Left ventricle myocardium superior (tissue), 1 donor: ENCODE measurements around the gene RUNDC1. TPM values are rescaled to one million over a fixed set of nuclear protein-coding genes. Genes with fewer than 3 reads are reported as not detected.

Experiments used
- ATAC-seq: fragments of 200-7000 bp; cut with Tn5 transposase; one replicate; pipeline ENCODE4 v1.9.1; 2020; ENCODE audit warnings: mild to moderate bottlenecking, moderate library complexity
- DNase-seq: peaks from one replicate; pipeline ENCODE4 v3.0.0-alpha.2; 2020
- intact Hi-C: fragments of 100-400 bp; cut with micrococcal nuclease; formaldehyde crosslinking; loops from one replicate; pipeline ENCODE4 v1.11.0; 2022
- total RNA-seq: library from RNA; stranded (reverse); fragmentation: NEBNext Ultra II Directional; extraction: Animal tissue kit (Norgen Biotek cat#: 25700); gene quantifications from one replicate; pipeline ENCODE4 v1.2.1, GENCODE V29; 2021
- donor health status: DM: no; HTN: yes; CAD: no; lungs with severe emphysema.

RUNDC1 gene
- total RNA-seq, 1 donor from 2014 or later, result 12.7 TPM

DNA sequence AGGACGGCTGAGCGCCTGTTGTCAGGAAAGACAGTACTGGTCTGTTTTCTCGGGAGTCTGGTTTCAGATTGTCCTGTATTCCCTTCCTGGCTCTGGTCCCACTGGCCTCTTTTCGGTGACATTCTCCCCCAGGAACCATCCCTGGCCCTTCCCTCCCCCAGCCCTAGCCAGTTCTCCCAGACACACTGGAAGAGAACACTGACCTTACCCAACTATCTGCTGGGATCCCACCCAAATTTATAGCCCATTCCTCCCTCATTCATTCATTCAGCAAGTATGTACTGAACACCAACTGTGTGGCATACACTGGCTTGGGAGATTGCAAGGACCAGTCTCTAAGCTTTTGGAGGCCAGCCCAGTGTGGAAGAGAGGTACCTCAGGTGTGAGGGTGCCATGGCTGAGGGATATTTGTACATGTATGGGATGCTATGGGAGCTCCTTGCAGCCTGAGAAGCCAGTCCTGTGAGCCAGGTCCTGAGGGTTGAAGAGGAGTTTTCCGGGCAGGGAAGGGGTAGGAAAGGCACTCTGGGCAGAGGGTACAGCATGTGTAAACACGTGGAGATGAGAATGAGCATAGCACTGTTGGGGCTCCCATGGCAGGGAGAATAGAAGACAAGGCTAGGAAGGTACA lies 49.9 kb downstream of the RUNDC1 start:
- ATAC-seq, result peak; percentile 14
- no peak for DNase-seq
- intact Hi-C loops, result no loop called here

DNA sequence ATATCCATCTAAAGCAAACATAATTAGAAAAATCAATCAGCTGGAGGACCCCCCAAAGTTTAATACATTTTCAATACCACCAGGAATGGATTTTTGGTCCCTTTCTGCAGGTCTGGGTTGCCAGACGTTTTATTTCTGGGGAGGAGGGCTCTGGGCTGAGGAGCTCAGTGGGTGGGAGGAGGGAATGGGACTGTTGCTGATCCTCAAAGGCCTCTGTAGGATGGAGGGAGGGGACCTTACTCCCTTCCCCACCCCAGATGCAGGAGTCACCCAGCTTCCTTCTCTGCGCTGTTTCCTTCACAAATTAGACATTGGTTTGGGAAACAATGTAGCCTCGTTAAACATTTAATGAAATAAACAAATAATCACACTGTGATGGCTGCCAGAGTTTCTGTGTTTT lies 51.3 kb downstream of the RUNDC1 start:
- no peak for DNase-seq

DNA sequence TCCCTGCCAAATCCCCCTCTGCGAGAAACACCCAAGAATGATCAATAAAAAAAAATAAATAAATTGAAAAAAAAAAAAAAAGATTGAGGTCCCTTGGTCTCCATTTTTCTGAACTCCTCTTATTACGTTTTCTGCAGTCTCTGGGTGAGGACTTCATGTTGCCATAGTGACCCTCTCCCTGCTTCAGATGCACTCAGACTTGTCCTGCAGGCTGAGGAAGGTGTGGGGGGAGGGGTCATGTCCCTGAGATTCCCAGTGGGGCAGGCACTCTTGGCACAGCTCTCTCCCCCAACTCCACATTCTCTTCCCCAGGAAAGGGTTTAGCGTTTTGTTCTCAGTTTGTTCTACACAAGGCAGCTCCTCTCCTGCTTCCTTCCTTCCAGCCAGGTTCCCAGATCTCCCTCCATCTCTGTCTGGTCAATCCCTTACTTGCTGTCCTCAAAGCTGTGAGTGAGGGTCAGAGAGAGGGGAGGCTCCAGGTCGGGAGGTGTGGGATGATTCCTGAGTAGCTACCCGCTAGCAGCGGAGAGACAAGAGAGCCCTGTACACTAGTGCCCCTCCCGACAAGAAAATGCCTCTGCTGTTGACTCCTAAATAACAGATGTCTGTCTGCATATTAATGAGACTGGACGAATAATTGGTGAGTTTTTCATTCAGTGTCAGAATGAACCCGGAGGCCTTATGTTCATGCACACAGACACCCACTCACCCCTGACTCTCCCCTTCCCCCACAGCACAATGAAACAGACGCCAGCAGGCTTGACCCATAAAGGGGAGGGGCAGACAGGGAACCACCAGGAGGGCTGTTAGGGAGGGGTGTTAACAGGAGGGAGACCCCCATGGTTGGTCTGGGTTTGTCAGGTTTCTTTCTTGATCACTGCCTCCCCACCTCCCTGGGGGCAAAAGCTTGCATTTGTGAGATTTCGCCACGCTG lies 53.9 kb downstream of the RUNDC1 start:
- ATAC-seq (no peak), DNase-seq (no peak)
- intact Hi-C loops, result no loop called here

More for the DNA sequence above, 51.3 kb downstream of the RUNDC1 start:
- intact Hi-C loops, result no loop called here
- ATAC-seq, result no peak

DNA sequence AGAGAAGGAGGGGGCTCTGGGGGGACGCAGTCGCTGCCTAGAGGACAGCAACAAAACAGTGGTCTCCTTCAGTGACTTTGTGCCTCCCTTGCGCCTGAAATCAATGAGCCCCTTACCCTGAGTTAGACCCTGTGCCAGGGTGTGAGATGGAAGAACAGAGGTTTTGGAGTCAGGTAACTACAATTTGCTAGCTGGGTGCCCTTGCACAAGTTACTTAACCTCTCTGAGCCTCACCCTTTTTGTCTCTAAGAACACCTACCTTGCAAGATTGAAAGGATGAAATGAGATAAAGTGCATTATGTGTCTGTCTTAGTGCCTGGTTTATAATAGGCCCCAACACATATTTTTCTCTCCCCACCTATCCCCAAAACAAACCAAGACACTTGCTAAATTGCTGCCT lies 54.5 kb downstream of the RUNDC1 start:
- DNase-seq (no peak), ATAC-seq (no peak)
- intact Hi-C loops, result no loop called here

DNA sequence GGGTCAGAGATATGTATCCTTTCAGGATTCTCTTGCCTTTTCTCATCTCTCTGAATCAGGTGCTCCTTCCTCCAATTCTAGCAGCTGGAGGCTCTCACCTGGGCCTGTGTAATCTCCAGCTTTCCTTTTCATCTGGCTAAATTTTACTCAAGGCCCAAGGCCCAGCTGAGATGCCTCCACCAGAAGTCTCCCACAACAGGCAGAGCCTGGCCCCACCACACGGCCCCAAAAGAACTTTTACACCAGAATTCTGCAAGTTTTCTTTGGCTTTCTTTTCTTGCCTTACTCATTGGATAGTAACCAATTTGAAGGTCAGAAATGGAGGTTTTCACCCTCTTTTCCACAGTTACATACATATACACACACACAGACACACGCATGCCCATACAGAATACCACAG lies 59.3 kb downstream of the RUNDC1 start:
- no peak for DNase-seq
- ATAC-seq, result no peak
- intact Hi-C loops, result no loop called here

DNA sequence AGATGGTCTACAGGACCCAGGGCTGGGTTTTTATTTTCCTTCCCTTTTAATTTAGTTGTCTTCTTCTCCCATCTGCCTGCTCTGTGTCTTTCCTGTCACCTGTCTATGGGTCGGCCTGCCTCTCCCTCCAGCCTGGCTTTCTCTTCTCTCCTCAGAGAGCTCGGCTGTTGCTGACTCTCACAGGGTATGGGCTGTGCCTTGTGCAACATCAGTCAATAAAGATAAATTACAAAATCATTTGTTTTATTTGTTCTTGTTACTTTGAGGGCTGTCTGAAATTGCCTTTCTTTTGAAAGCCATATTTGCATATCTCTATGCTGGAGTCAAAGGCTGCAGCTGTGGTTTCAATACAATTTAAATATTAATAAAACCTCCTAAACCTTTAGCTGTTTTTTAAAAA lies 60.3 kb downstream of the RUNDC1 start:
- intact Hi-C loops, result no loop called here
- ATAC-seq, result no peak
- DNase-seq, result no peak

DNA sequence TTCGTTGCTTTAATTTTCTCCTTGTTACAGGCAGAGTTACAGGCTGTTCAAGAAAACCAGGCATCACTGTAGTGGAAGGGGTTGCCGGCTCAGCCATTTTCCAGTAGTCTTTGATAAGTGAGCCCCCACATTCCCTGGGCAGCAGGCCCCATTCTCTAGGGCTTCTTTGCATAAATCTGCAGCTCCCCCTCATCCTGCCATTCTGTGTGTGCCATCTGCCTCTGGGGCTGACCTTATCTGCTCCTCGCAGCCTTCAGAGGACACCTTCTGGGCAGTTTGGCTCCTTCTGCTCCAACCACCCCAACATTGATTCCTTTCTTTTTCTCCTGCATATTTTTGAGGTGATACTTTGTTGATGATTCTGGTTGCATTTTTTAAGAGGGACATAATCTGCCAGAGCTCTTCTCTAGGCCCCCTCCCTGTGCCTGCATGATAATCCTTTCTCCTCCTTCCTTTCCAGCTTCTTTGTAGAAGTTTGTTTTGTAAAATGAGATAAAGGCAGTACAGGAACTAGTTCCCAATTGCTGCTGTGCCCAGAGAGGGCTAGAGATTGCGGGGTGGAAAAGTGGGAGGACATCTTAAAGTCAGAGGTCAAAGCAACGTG lies 61.8 kb downstream of the RUNDC1 start:
- intact Hi-C loops, result no loop called here
- ATAC-seq (no peak), DNase-seq (no peak)

Other genes with a start within 250 kb of the RUNDC1 start
- gene EZH1, start 235.5 kb upstream of the RUNDC1 start, total RNA-seq, result 49.6 TPM
- 39.3 TPM for gene RAMP2, start 219.3 kb upstream of the RUNDC1 start, total RNA-seq
- gene VPS25, start 207.1 kb upstream of the RUNDC1 start, total RNA-seq, result 29.6 TPM
- gene WNK4, start 200.0 kb upstream of the RUNDC1 start, total RNA-seq, result not detected
- 70.4 TPM for gene COA3, start 181.9 kb upstream of the RUNDC1 start, total RNA-seq
- 0.10 TPM for gene CNTD1, start 181.7 kb upstream of the RUNDC1 start, total RNA-seq
- gene BECN1, start 156.3 kb upstream of the RUNDC1 start, total RNA-seq, result 76.8 TPM
- 71.2 TPM for gene PSME3, start 147.2 kb upstream of the RUNDC1 start, total RNA-seq
- 0.40 TPM for gene AOC2, start 136.0 kb upstream of the RUNDC1 start, total RNA-seq
- 6.1 TPM for gene AOC3, start 129.4 kb upstream of the RUNDC1 start, total RNA-seq
- not detected for gene G6PC1, start 79.8 kb upstream of the RUNDC1 start, total RNA-seq
- 31.5 TPM for gene AARSD1, start 16.1 kb upstream of the RUNDC1 start, total RNA-seq
- 50.7 TPM for gene PTGES3L, start 485 bp upstream of the RUNDC1 start, total RNA-seq
- 694 TPM for gene RPL27, start 17.9 kb downstream of the RUNDC1 start, total RNA-seq
- 13.2 TPM for gene IFI35, start 26.2 kb downstream of the RUNDC1 start, total RNA-seq
- 77.0 TPM for gene VAT1, start 41.8 kb downstream of the RUNDC1 start, total RNA-seq
- gene RND2, start 44.7 kb downstream of the RUNDC1 start, total RNA-seq, result 0.82 TPM
- gene BRCA1, start 144.8 kb downstream of the RUNDC1 start, total RNA-seq, result 6.8 TPM
- 99.2 TPM for gene NBR1, start 190.6 kb downstream of the RUNDC1 start, total RNA-seq
- gene TMEM106A, start 231.3 kb downstream of the RUNDC1 start, total RNA-seq, result 1.8 TPM
- not detected for gene CCDC200, start 248.1 kb downstream of the RUNDC1 start, total RNA-seq